H1 (cell line): Measurements from ENCODE around the gene ABCC6. TPM values are rescaled to one million over a fixed set of nuclear protein-coding genes. Genes with fewer than 3 reads are reported as not detected.

Source experiments
- CTCF ChIA-PET: fragments of 300-600 bp; sonication (Branson Sonifier 250); formaldehyde crosslinking; loops from one replicate; lab custom pipeline; 2021; ENCODE audit not compliant: partially characterized antibody; lab: Charles Lee
- POLR2A ChIA-PET: fragments of 300-600 bp; sonication (Branson Sonifier 250); formaldehyde crosslinking; loops from one replicate; lab custom pipeline; 2021; ENCODE audit warnings: inconsistent platforms; ENCODE audit not compliant: partially characterized antibody; lab: Charles Lee
- DNase-seq, 2 experiments: peaks; one replicate each; pipeline versions ENCODE4 v3.0.0 to v3.0.0-alpha.2; 2010 to 2022; ENCODE audit warnings: low spot score in 2 of 2, low read depth in 1 of 2, mixed read lengths in 1 of 2
- FAIRE-seq: peaks from 2 replicates; lab custom pipeline; 2011; peaks lifted over from hg19 to GRCh38; lab: Jason Lieb, UNC
- H2AFZ ChIP-seq: 2 replicates; pipeline ENCODE4 v1.8.1; 2012; ENCODE audit warnings: low read length, inconsistent platforms
- H2AK5ac ChIP-seq: 2 replicates; pipeline ENCODE4 v1.6.1; 2013; ENCODE audit warnings: low read depth, low read length
- H2BK120ac ChIP-seq: replicated peaks from 2 replicates; pipeline ENCODE3; 2013; ENCODE audit warnings: low read depth, low read length, inconsistent platforms
- H2BK12ac ChIP-seq: 2 replicates; pipeline ENCODE4 v1.6.1; 2013; ENCODE audit warnings: low read depth, low read length
- H2BK15ac ChIP-seq: 2 replicates; pipeline ENCODE4 v1.6.1; 2013; ENCODE audit warnings: low read length
- H2BK20ac ChIP-seq: 2 replicates; pipeline ENCODE4 v1.6.1; 2013; ENCODE audit warnings: low read length
- H2BK5ac ChIP-seq: 2 replicates; pipeline ENCODE4 v1.6.1; 2013; ENCODE audit warnings: low read depth, low read length
- H3K14ac ChIP-seq: 2 replicates; pipeline ENCODE4 v1.6.1; 2013; ENCODE audit warnings: inconsistent platforms; ENCODE audit not compliant: insufficient read length
- H3K18ac ChIP-seq: 2 replicates; pipeline ENCODE4 v1.6.1; 2013; ENCODE audit warnings: low read length; ENCODE audit errors: extremely low read depth
- H3K23ac ChIP-seq: 2 replicates; pipeline ENCODE4 v1.6.1; 2013; ENCODE audit warnings: inconsistent platforms; ENCODE audit not compliant: insufficient read length
- H3K23me2 ChIP-seq: 2 replicates; pipeline ENCODE4 v1.6.1; 2013; ENCODE audit warnings: low read depth, low read length
- H3K27ac ChIP-seq: 2 replicates; pipeline ENCODE4 v1.6.1; 2011; ENCODE audit warnings: low read depth, low read length, inconsistent platforms
- H3K27me3 ChIP-seq, 4 experiments: replicated peaks in 1 of 4; 1 replicate in 1 of 4; 2 replicates in 3 of 4; pipeline versions ENCODE4 v1.6.1 to v1.8.1; 2011 to 2013; ENCODE audit warnings: low read length in 3 of 4, mild to moderate bottlenecking in 3 of 4, inconsistent platforms in 2 of 4, mixed read lengths in 2 of 4, moderate library complexity in 1 of 4; ENCODE audit not compliant: control insufficient read depth in 3 of 4, insufficient read depth in 3 of 4; ENCODE audit errors: extremely low read depth in 1 of 4
- H3K36me3 ChIP-seq, 4 experiments: 2 replicates each; pipeline versions ENCODE4 v1.6.1 to v1.8.1; 2011 to 2013; ENCODE audit warnings: mild to moderate bottlenecking in 4 of 4, low read length in 3 of 4, moderate library complexity in 2 of 4, control low read depth in 1 of 4, inconsistent platforms in 1 of 4; ENCODE audit not compliant: insufficient read depth in 4 of 4, control insufficient read depth in 2 of 4
- H3K4ac ChIP-seq: replicated peaks from 2 replicates; pipeline ENCODE3; 2013; ENCODE audit warnings: low read length, low read depth, mixed read lengths, inconsistent platforms; ENCODE audit not compliant: insufficient read length
- H3K4me1 ChIP-seq, 4 experiments: replicated peaks in 1 of 4; 1 replicate in 1 of 4; 2 replicates in 3 of 4; pipeline versions ENCODE4 v1.6.1 to v1.8.1; 2011 to 2013; ENCODE audit warnings: low read length in 3 of 4, inconsistent platforms in 2 of 4, mixed read lengths in 1 of 4; ENCODE audit not compliant: insufficient read depth in 4 of 4, control insufficient read depth in 3 of 4
- H3K4me2 ChIP-seq, 2 experiments: 2 replicates each; pipeline versions ENCODE4 v1.6.1 to v1.8.1; 2011 to 2013; ENCODE audit warnings: low read depth in 2 of 2, low read length in 2 of 2, control low read depth in 1 of 2, inconsistent platforms in 1 of 2, mild to moderate bottlenecking in 1 of 2; ENCODE audit not compliant: insufficient read depth in 1 of 2
- H3K4me3 ChIP-seq, 4 experiments: fragments of 200-600, 300-600 bp in 1 of 4; sonication (generic), shearing (Covaris generic), sonication (Bioruptor Twin) in 1 of 4; 2 replicates each; pipeline versions ENCODE4 v1.5.1 to v1.8.1; 2011 to 2016; ENCODE audit warnings: low read length in 4 of 4, low read depth in 3 of 4, control low read depth in 2 of 4, inconsistent platforms in 2 of 4, mild to moderate bottlenecking in 2 of 4, mixed read lengths in 1 of 4, moderate library complexity in 1 of 4; ENCODE audit not compliant: insufficient read depth in 2 of 4; ENCODE audit errors: extremely low read depth in 1 of 4
- H3K56ac ChIP-seq: replicated peaks from 2 replicates; pipeline ENCODE3; 2013; ENCODE audit warnings: low read depth, mild to moderate bottlenecking, mixed read lengths, low read length, inconsistent platforms; ENCODE audit not compliant: insufficient read length
- H3K79me1 ChIP-seq: 2 replicates; pipeline ENCODE4 v1.6.1; 2013; ENCODE audit warnings: low read depth, low read length, control low read depth
- H3K79me2 ChIP-seq, 2 experiments: 2 replicates each; pipeline versions ENCODE4 v1.6.1 to v1.8.1; 2012 to 2013; ENCODE audit warnings: low read length in 2 of 2, mild to moderate bottlenecking in 2 of 2, inconsistent platforms in 1 of 2; ENCODE audit not compliant: insufficient read depth in 2 of 2, control insufficient read depth in 1 of 2
- H3K9ac ChIP-seq, 4 experiments: replicated peaks in 1 of 4; 1 replicate in 1 of 4; 2 replicates in 3 of 4; pipeline versions ENCODE4 v1.6.1 to v1.8.1; 2011 to 2013; ENCODE audit warnings: low read depth in 3 of 4, low read length in 3 of 4, control low read depth in 2 of 4, mild to moderate bottlenecking in 2 of 4, moderate library complexity in 2 of 4, inconsistent platforms in 1 of 4; ENCODE audit errors: extremely low read depth in 1 of 4
- H3K9me3 ChIP-seq, 2 experiments: 2 replicates each; pipeline versions ENCODE4 v1.6.1 to v1.8.1; 2012 to 2013; ENCODE audit warnings: mild to moderate bottlenecking in 2 of 2, moderate library complexity in 2 of 2, control low read depth in 1 of 2, inconsistent platforms in 1 of 2, low read depth in 1 of 2, low read length in 1 of 2, mixed read lengths in 1 of 2; ENCODE audit not compliant: insufficient read depth in 2 of 2
- H4K20me1 ChIP-seq, 2 experiments: replicated peaks in 1 of 2; 2 replicates each; pipeline versions ENCODE3 to v1.8.1; 2011 to 2013; ENCODE audit warnings: inconsistent platforms in 2 of 2, low read length in 2 of 2, mild to moderate bottlenecking in 1 of 2; ENCODE audit not compliant: insufficient read depth in 2 of 2, control insufficient read depth in 1 of 2
- H4K5ac ChIP-seq: 2 replicates; pipeline ENCODE4 v1.6.1; 2013; ENCODE audit warnings: low read length, low read depth, mixed read lengths, inconsistent platforms; ENCODE audit not compliant: insufficient read length
- H4K8ac ChIP-seq: 2 replicates; pipeline ENCODE4 v1.8.0; 2013; ENCODE audit warnings: mild to moderate bottlenecking, moderate library complexity, low read length, inconsistent platforms; ENCODE audit not compliant: insufficient read depth; ENCODE audit errors: extremely low read depth
- H4K91ac ChIP-seq: replicated peaks from 2 replicates; pipeline ENCODE3; 2013; ENCODE audit warnings: low read length, mixed read lengths, inconsistent platforms; ENCODE audit not compliant: insufficient read length
- BACH1 ChIP-seq: IDR thresholded peaks from 2 replicates; pipeline ENCODE4 v1.6.1; 2012; ENCODE audit warnings: low read length, improper control_type of control experiment
- BRCA1 ChIP-seq: IDR thresholded peaks from 2 replicates; pipeline ENCODE4 v1.6.1; 2012; ENCODE audit warnings: low read depth, low read length, improper control_type of control experiment
- WGBS, 2 experiments: shearing (Covaris generic) in 1 of 2; methylation state at CpG; one replicate each; pipeline versions ENCODE4 v1.1.6 to v1.1.7; 2013 to 2015; ENCODE audit warnings: low lambda C conversion rate in 2 of 2, mixed read lengths in 2 of 2, inconsistent platforms in 1 of 2, low coverage in 1 of 2, missing lambda C conversion rate in 1 of 2; ENCODE audit not compliant: insufficient replicate concordance in 2 of 2, insufficient coverage in 1 of 2, insufficient read length in 1 of 2; ENCODE audit errors: extremely low coverage in 1 of 2, missing lambda C conversion rate in 1 of 2; 5-methylcytosine and 5-hydroxymethylcytosine counted together
- polyA plus RNA-seq, 7 experiments: library from polyadenylated mRNA; depleted of rRNA in 3 of 7; stranded (reverse) in 5 of 7; unstranded in 2 of 7; fragments of >200 nt in 5 of 7; fragments of 200-250 nt in 2 of 7; gene quantifications; 1 replicate in 5 of 7; 2 replicates in 1 of 7; 4 replicates in 1 of 7; pipeline versions ENCODE4 v1.2.1 to v1.2.3, GENCODE V29; 2011 to 2013; ENCODE audit warnings: missing spikeins in 2 of 7, mixed read lengths in 2 of 7
- total RNA-seq: library from RNA; stranded (reverse); fragmentation: NEBNext Ultra II Directional; extraction: Animal tissue kit (Norgen Biotek cat#: 25700); gene quantifications from 2 replicates; pipeline ENCODE4 v1.2.1, GENCODE V29; 2021

The ABCC6 gene
- total and polyA plus RNA-seq, 2 of the 8 experiments (the other 6 are each of a cell fraction or from before 2014, with no cell fraction given), result 1.6 to 1.8 TPM

- H3K18ac ChIP-seq, result no peak overlapping the region
- TF ChIP-seq BACH1, result no peak
- no peak for TF ChIP-seq BRCA1
Measured at GRCh38 chr16:16164243-16164642, 59.1 kb downstream of the ABCC6 start.

More at GRCh38 chr16:16164243-16164642, 59.1 kb downstream of the ABCC6 start:
- Histone ChIP-seq H4K5ac (no peak overlapping the region), H3K4me2 (no peak overlapping the region), H2BK20ac (no peak overlapping the region), H3K79me2 (no peaks in the 10 kb centered on the region), H3K23ac (no peak overlapping the region), H3K9me3 (peaks cover 8 to 9% of the 10 kb centered on the region in 2 experiments), H2BK5ac (no peak overlapping the region), H3K4ac (no peak overlapping the region), H3K79me1 (no peaks in the 10 kb centered on the region), H2BK12ac (no peak overlapping the region), H3K56ac (no peak overlapping the region), H3K14ac (no peak overlapping the region), H3K36me3 (no peaks in the 10 kb centered on the region), H3K9ac (no peak overlapping the region), H4K20me1 (no peaks in the 10 kb centered on the region), H3K27ac (no peak overlapping the region), H3K4me3 (no peak overlapping the region), H2AK5ac (no peak overlapping the region), H3K4me1 (no peaks in the 10 kb centered on the region), H2BK15ac (no peak overlapping the region), H3K27me3 (no peaks in the 10 kb centered on the region), H2AFZ (no peak overlapping the region), H2BK120ac (no peak overlapping the region), H4K8ac (no peak overlapping the region), H3K23me2 (no peaks in the 10 kb centered on the region), H4K91ac (no peak overlapping the region)
- WGBS, 2 experiments, result 79% methylated on average over 3 of the region's 3 CpGs; no CpG with 5 or more reads in 1 of the 2 experiments
- no peak for FAIRE-seq
- ChIA-PET CTCF (interaction anchor here (0.9 to 1.5 kb wide), 2 partner anchors 19 to 532 kb away, joined by 3 to 4 read pairs; no protein-coding TSS in a partner anchor), POLR2A (interaction anchor here (1.2 kb wide), 1 partner anchor 18 kb away, joined by 3 read pairs; no protein-coding TSS in a partner anchor)
- no peak for DNase-seq
